SK-N-SH treated with all-trans-retinoic acid at 6 μM for 48 hours (cell line): ENCODE results near the gene TSPAN18.

Source experiments
- GLIS3 ChIP-seq: fragments of 250-450 bp; sonication (Bioruptor Pico); IDR thresholded peaks from 2 replicates; pipeline ENCODE4 v1.5.0; 2020; ENCODE audit warnings: mild to moderate bottlenecking, moderate library complexity
- OSR1 ChIP-seq: fragments of 250-450 bp; sonication (Bioruptor Pico); IDR thresholded peaks from 2 replicates; pipeline ENCODE4 v1.8.0; 2022; ENCODE audit warnings: moderate library complexity, mild to moderate bottlenecking, inconsistent platforms
- TCF4 ChIP-seq: fragments of 250-450 bp; sonication (Bioruptor Pico); IDR thresholded peaks from 2 replicates; pipeline ENCODE4 v1.8.0; 2021; ENCODE audit warnings: mild to moderate bottlenecking, moderate library complexity, borderline replicate concordance
- ZFP3 ChIP-seq: fragments of 250-450 bp; sonication (Bioruptor Pico); IDR thresholded peaks from 2 replicates; pipeline ENCODE4 v1.5.0; 2020; ENCODE audit warnings: mild to moderate bottlenecking, moderate library complexity
- ZFP30 ChIP-seq: fragments of 450-650 bp; formaldehyde crosslinking; IDR thresholded peaks from 2 replicates; pipeline ENCODE4 v1.5.0; 2022; ENCODE audit warnings: mild to moderate bottlenecking, moderate library complexity
- ZNF565 ChIP-seq: fragments of 450-650 bp; formaldehyde crosslinking; conservative IDR thresholded peaks from 2 replicates; pipeline ENCODE4 v1.5.0; 2020; ENCODE audit warnings: low read depth, mild to moderate bottlenecking, moderate library complexity
- ZNF70 ChIP-seq: fragments of 450-650 bp; formaldehyde crosslinking; IDR thresholded peaks from 2 replicates; pipeline ENCODE4 v1.5.0; 2020; ENCODE audit warnings: mild to moderate bottlenecking, moderate library complexity
- TF ChIP-seq, protein P1 (sequence below): fragments of 250-450 bp; sonication (Bioruptor Pico); IDR thresholded peaks from 2 replicates; pipeline ENCODE4 v1.8.0; 2020; ENCODE audit warnings: mild to moderate bottlenecking, moderate library complexity, borderline replicate concordance

- no peak for TF ChIP-seq ZFP3 (CRISPR knock-in tag)
- no peak for TF ChIP-seq GLIS3
- TF ChIP-seq TCF4 (CRISPR knock-in tag), result no peak
- no peak for TF ChIP-seq ZNF70
- TF ChIP-seq, protein P1, sequence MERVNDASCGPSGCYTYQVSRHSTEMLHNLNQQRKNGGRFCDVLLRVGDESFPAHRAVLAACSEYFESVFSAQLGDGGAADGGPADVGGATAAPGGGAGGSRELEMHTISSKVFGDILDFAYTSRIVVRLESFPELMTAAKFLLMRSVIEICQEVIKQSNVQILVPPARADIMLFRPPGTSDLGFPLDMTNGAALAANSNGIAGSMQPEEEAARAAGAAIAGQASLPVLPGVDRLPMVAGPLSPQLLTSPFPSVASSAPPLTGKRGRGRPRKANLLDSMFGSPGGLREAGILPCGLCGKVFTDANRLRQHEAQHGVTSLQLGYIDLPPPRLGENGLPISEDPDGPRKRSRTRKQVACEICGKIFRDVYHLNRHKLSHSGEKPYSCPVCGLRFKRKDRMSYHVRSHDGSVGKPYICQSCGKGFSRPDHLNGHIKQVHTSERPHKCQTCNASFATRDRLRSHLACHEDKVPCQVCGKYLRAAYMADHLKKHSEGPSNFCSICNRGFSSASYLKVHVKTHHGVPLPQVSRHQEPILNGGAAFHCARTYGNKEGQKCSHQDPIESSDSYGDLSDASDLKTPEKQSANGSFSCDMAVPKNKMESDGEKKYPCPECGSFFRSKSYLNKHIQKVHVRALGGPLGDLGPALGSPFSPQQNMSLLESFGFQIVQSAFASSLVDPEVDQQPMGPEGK (CRISPR knock-in tag), result no peak
- no peak for TF ChIP-seq ZNF565 (CRISPR knock-in tag)
- TF ChIP-seq OSR1 (CRISPR knock-in tag), result no peak
- TF ChIP-seq ZFP30, result no peak
These were observed 92.6 kb downstream of the TSPAN18 start for GRCh38 chr11:44819346-44819745.
